Pancreas (tissue), 10 donors: Measurements from ENCODE around the gene FANCM. TPM values are rescaled to one million over a fixed set of nuclear protein-coding genes. Genes with fewer than 3 reads are reported as not detected.
"Not testable (repeated sequence)": the region's sequence is repeated elsewhere in the genome, so short reads cannot be mapped to it uniquely, and the experiment has no call there.

Source experiments
- ATAC-seq, 4 donors: fragments of 200-7000 bp; cut with Tn5 transposase; one replicate each; pipeline versions ENCODE4 v1.8.0 to v1.9.1; 2020; ENCODE audit warnings: mild to moderate bottlenecking in 4 of 4, moderate library complexity in 4 of 4
- DNase-seq, 6 donors: peaks; one replicate each; pipeline ENCODE4 v3.0.0-alpha.2; 2020
- FAIRE-seq: peaks from 2 replicates; lab custom pipeline; 2012; peaks lifted over from hg19 to GRCh38; lab: Jason Lieb, UNC
- H3K27ac ChIP-seq, 4 donors: fragments of 200-600 bp; sonication (generic); 1 replicate in 3 of 4; 2 replicates in 1 of 4; pipeline versions ENCODE4 v1.5.0 to v1.8.0; 2020
- H3K27me3 ChIP-seq, 4 donors: fragments of 200-600 bp; one replicate each; pipeline ENCODE4 v1.8.0; 2021
- H3K36me3 ChIP-seq, 3 donors: fragments of 200-600 bp; sonication (generic) in 1 of 3; one replicate each; pipeline versions ENCODE4 v1.5.0 to v1.8.0; 2020 to 2021
- H3K4me1 ChIP-seq, 3 donors: fragments of 200-600 bp; one replicate each; pipeline ENCODE4 v1.8.0; 2021
- H3K4me3 ChIP-seq, 4 donors: fragments of 200-600 bp; sonication (generic) in 2 of 4; one replicate each; pipeline versions ENCODE4 v1.5.0 to v1.8.0; 2020 to 2021
- H3K9me3 ChIP-seq, 4 donors: fragments of 200-600 bp; one replicate each; pipeline ENCODE4 v1.8.0; 2021
- CTCF ChIP-seq, 4 donors: fragments of 200-600 bp; sonication (generic) in 3 of 4; IDR thresholded peaks; one replicate each; pipeline versions ENCODE4 v1.5.0 to v1.8.0; 2021; ENCODE audit warnings: antibody characterized with exemption in 4 of 4
- WGBS, 2 donors: extraction: QIAGEN DNeasy Blood & Tissue Kit; methylation state at CpG; one replicate each; pipeline ENCODE4 v1.1.7; 2013; 5-methylcytosine and 5-hydroxymethylcytosine counted together
- intact Hi-C, 3 donors: fragments of 100-400 bp; cut with DNase I; formaldehyde crosslinking; loops; one replicate each; pipeline versions ENCODE4 v1.11.1 to v1.14.2; 2022
- polyA plus RNA-seq, 2 donors: library from polyadenylated mRNA; stranded (reverse); fragments of 200-250 nt; gene quantifications; one replicate each; pipeline ENCODE4 v1.2.3, GENCODE V29; 2013
- total RNA-seq, 6 donors: library from RNA; stranded (reverse); fragmentation: NEBNext Ultra II Directional in 4 of 6; extraction: Animal tissue kit (Norgen Biotek cat#: 25700) in 4 of 6; gene quantifications; one replicate each; pipeline versions ENCODE4 v1.2.1 to v1.2.4, GENCODE V29; 2021 to 2023
- donor health status: healthy with polysubstance abuse.
- donor health status: DM: no; HTN: no; CAD: no; lungs with moderate emphysema.
- donor health status: DM: no; HTN: no; CAD: no.
- donor health status: control.
- donor health status: control.
- donor health status: Bipolar disorder and iron deficiency.
- donor health status: DM: yes; HTN: yes; CAD: no.
- donor health status: DM: no; HTN: no; CAD: no.
- donor health status: DM: no; HTN: no; CAD: no.
- donor health status: DM: yes; HTN: yes; CAD: no.

The FANCM gene
- total and polyA plus RNA-seq, 8 donors, result 1.7 to 3.8 (median 1.9) TPM

GRCh38 chr14:45140661-45141187 is 5.0 kb downstream of the FANCM start:
- FAIRE-seq (no peak), ATAC-seq (no peak), DNase-seq (no peak)
- Histone ChIP-seq H3K4me3 (no peak overlapping the region), H3K4me1 (peaks cover 7 to 11% (median 9%) of the 10 kb centered on the region in 3 donors), H3K27me3 (no peaks in the 10 kb centered on the region), H3K36me3 (no peaks in the 10 kb centered on the region), H3K27ac (no peak overlapping the region), H3K9me3 (no peaks in the 10 kb centered on the region)
- intact Hi-C loops, result no loop called here
- no peak for TF ChIP-seq CTCF (IDR thresholded peaks at IDR 0.05)
- WGBS, 2 donors, result 97 to 99% methylated on average over 6 of the region's 6 CpGs

GRCh38 chr14:45142083-45142482 is 6.4 kb downstream of the FANCM start:
- ATAC-seq, H3K36me3 ChIP-seq, intact Hi-C loops, H3K27me3 ChIP-seq, H3K4me1 ChIP-seq, H3K4me3 ChIP-seq, H3K9me3 ChIP-seq, H3K27ac ChIP-seq, DNase-seq, FAIRE-seq: not testable (repeated sequence)
- WGBS, 2 donors, result 91 to 93% methylated on average over 8 of the region's 8 CpGs

DNA sequence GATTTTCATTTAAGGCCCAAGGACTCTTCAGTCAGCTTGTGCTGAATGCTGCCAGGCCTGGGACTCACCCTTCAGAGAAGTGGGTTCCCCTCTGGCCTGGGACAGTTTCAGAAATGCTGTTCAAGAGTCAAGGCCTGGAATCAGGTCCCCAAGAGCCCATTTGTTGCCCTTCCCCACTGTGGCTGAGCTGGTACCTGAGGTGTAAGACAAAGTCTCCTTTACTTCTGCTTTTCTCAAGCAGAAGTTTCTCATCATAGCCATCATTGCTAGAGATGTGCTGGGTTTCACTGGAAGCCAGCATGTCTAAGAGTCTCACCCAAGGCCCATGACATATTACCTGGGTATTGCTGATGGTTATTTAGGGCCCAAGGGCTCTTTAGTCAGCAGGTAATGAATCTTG is 8.9 kb downstream of the FANCM start:
- FAIRE-seq (no peak), DNase-seq (no peak), ATAC-seq (no peak)
- no peak for TF ChIP-seq CTCF (IDR thresholded peaks at IDR 0.05)
- Histone ChIP-seq H3K27ac (no peak overlapping the region), H3K36me3 (no peaks in the 10 kb centered on the region), H3K9me3 (no peaks in the 10 kb centered on the region), H3K4me3 (no peak overlapping the region), H3K4me1 (no peaks in the 10 kb centered on the region), H3K27me3 (no peaks in the 10 kb centered on the region)
- intact Hi-C loops, result no loop called here

- TF ChIP-seq CTCF (IDR thresholded peaks at IDR 0.05), result no peak
- DNase-seq, result no peak
- Histone ChIP-seq H3K27me3 (no peaks in the 10 kb centered on the region), H3K36me3 (no peaks in the 10 kb centered on the region), H3K27ac (no peak overlapping the region), H3K4me3 (no peak overlapping the region), H3K9me3 (no peaks in the 10 kb centered on the region), H3K4me1 (no peaks in the 10 kb centered on the region)
- no peak for FAIRE-seq
- 88 to 96% methylated on average over 3 of the region's 3 CpGs for WGBS, 2 donors
- intact Hi-C loops, result no loop called here
- no peak for ATAC-seq
Observed at GRCh38 chr14:45145214-45145613, 9.5 kb downstream of the FANCM start.

DNA sequence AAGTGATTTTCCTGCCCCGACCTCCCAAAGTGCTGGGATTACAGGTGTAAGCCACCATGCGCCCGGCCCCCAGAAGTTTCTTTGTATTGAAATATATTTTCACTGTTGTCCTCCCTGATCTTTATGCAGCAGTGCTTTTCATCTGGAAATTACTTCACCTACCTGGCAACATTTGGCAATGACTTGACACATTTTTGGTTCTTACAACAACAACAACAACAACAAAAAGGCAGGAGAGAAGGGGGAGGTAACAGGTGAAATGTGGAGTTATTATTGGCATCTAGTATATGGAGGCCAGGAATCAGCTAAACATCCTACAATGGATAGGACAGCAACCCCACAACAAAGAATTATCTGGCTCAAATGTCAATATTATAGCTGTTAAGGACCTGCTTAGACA is 13.9 kb downstream of the FANCM start:
- TF ChIP-seq CTCF (IDR thresholded peaks at IDR 0.05), result no peak
- no peak for DNase-seq
- no peak for FAIRE-seq
- Histone ChIP-seq H3K4me1 (no peaks in the 10 kb centered on the region), H3K4me3 (no peak overlapping the region), H3K27ac (no peak overlapping the region), H3K9me3 (no peaks in the 10 kb centered on the region), H3K27me3 (no peaks in the 10 kb centered on the region), H3K36me3 (no peaks in the 10 kb centered on the region)
- WGBS, 2 donors, result 89 to 99% methylated on average over 3 of the region's 3 CpGs
- ATAC-seq, result no peak
- intact Hi-C loops, result no loop called here
